Endothelial cell of umbilical vein (primary cell): ENCODE results near the gene MS4A1. TPM values are rescaled to one million over a fixed set of nuclear protein-coding genes. Genes with fewer than 3 reads are reported as not detected.

Experiments used
- BruUV-seq: library from RNA; stranded (reverse); fragments of 400-500 nt; replicated peaks from 2 replicates; lab custom pipeline; 2021; lab: Mats Ljungman, UMichigan
- CTCF ChIA-PET: fragments of 300-600, 350-600 bp; sonication (Branson Sonifier 250); formaldehyde crosslinking; loops from one replicate; lab custom pipeline; 2021; ENCODE audit warnings: antibody characterized with exemption, inconsistent platforms; lab: Charles Lee
- POLR2A ChIA-PET: fragments of 300-600, 350-600 bp; sonication (Branson Sonifier 250); formaldehyde crosslinking; loops from one replicate; lab custom pipeline; 2021; ENCODE audit warnings: antibody characterized with exemption, inconsistent platforms; lab: Charles Lee
- DNase-seq: peaks from one replicate; pipeline ENCODE4 v3.0.0-alpha.2; 2011; ENCODE audit warnings: low read depth, low spot score
- FAIRE-seq: peaks from 2 replicates; lab custom pipeline; 2011; peaks lifted over from hg19 to GRCh38; lab: Jason Lieb, UNC
- H2AFZ ChIP-seq: 2 replicates; pipeline ENCODE4 v1.6.0; 2012; ENCODE audit warnings: low read depth, low read length, control low read depth, inconsistent platforms
- H3K27ac ChIP-seq: 2 replicates; pipeline ENCODE4 v1.5.1; 2011; ENCODE audit warnings: low read depth, mild to moderate bottlenecking, control low read depth, low read length, moderate library complexity; ENCODE audit not compliant: insufficient read depth
- H3K27me3 ChIP-seq, 2 experiments: 2 replicates each; pipeline versions ENCODE4 v1.6.0 to v1.6.1; 2011; ENCODE audit warnings: low read length in 2 of 2, mixed read lengths in 1 of 2; ENCODE audit not compliant: control insufficient read depth in 2 of 2, insufficient read depth in 2 of 2
- H3K36me3 ChIP-seq, 2 experiments: 2 replicates in 1 of 2; 3 replicates in 1 of 2; pipeline ENCODE4 v1.5.1; 2011; ENCODE audit warnings: low read length in 2 of 2, mild to moderate bottlenecking in 1 of 2, moderate library complexity in 1 of 2; ENCODE audit not compliant: control insufficient read depth in 2 of 2, insufficient read depth in 2 of 2; ENCODE audit errors: extremely low read depth in 1 of 2
- H3K4me1 ChIP-seq: 3 replicates; pipeline ENCODE4 v1.5.1; 2011; ENCODE audit warnings: mild to moderate bottlenecking, low read length; ENCODE audit not compliant: control insufficient read depth, insufficient read depth; ENCODE audit errors: extremely low read depth
- H3K4me2 ChIP-seq: 2 replicates; pipeline ENCODE4 v1.6.1; 2011; ENCODE audit warnings: low read length, control low read depth, mixed read lengths; ENCODE audit not compliant: insufficient read depth
- H3K4me3 ChIP-seq, 3 experiments: fragments of 200-600 bp in 1 of 3; sonication (generic), shearing (Covaris generic) in 1 of 3; replicated peaks in 1 of 3; 2 replicates each; pipeline ENCODE4 v1.5.1; 2011 to 2016; ENCODE audit warnings: control low read depth in 3 of 3, low read length in 3 of 3, mild to moderate bottlenecking in 2 of 3, inconsistent platforms in 1 of 3, low read depth in 1 of 3, moderate library complexity in 1 of 3; ENCODE audit not compliant: insufficient read depth in 1 of 3
- H3K79me2 ChIP-seq: 2 replicates; pipeline ENCODE4 v1.6.0; 2012; ENCODE audit warnings: low read length, inconsistent platforms; ENCODE audit not compliant: control insufficient read depth, insufficient read depth
- H3K9ac ChIP-seq: replicated peaks from 2 replicates; pipeline ENCODE3; 2011; ENCODE audit warnings: low read length, control low read depth; ENCODE audit not compliant: insufficient read depth; ENCODE audit errors: extremely low read depth
- H3K9me1 ChIP-seq: replicated peaks from 3 replicates; pipeline ENCODE4 v1.6.0; 2011; ENCODE audit warnings: mild to moderate bottlenecking, low read length; ENCODE audit not compliant: control insufficient read depth, insufficient read depth; ENCODE audit errors: extremely low read depth
- H3K9me3 ChIP-seq: replicated peaks from 2 replicates; pipeline ENCODE4 v1.5.1; 2012; ENCODE audit warnings: low read length, inconsistent platforms; ENCODE audit not compliant: control insufficient read depth, insufficient read depth
- H4K20me1 ChIP-seq: replicated peaks from 2 replicates; pipeline ENCODE3; 2011; ENCODE audit warnings: mild to moderate bottlenecking, low read length; ENCODE audit not compliant: control insufficient read depth, insufficient read depth; ENCODE audit errors: extremely low read depth
- CTCF ChIP-seq, 2 donors: IDR thresholded peaks; 1 replicate in 1 of 2; 2 replicates in 1 of 2; pipeline ENCODE4 v1.5.1; 2011; ENCODE audit warnings: low read length in 2 of 2, mild to moderate bottlenecking in 2 of 2, moderate library complexity in 2 of 2, control low read depth in 1 of 2, inconsistent platforms in 1 of 2, low read depth in 1 of 2; ENCODE audit not compliant: insufficient read depth in 1 of 2; ENCODE audit errors: extremely low read depth in 1 of 2
- EZH2 ChIP-seq: IDR thresholded peaks from 2 replicates; pipeline ENCODE4 v1.6.1; 2012; ENCODE audit warnings: borderline replicate concordance, low read depth, mild to moderate bottlenecking, moderate library complexity, low read length, inconsistent platforms; ENCODE audit not compliant: severe bottlenecking
- FOS ChIP-seq: IDR thresholded peaks from 2 replicates; pipeline ENCODE4 v1.6.1; 2011; ENCODE audit warnings: mild to moderate bottlenecking, low read length, moderate library complexity, borderline replicate concordance; ENCODE audit not compliant: insufficient read depth
- GATA2 ChIP-seq: IDR thresholded peaks from 2 replicates; pipeline ENCODE4 v1.7.0; 2011; ENCODE audit warnings: low read depth, mild to moderate bottlenecking, moderate library complexity, mixed read lengths, low read length; ENCODE audit not compliant: insufficient read length, insufficient read depth
- JUN ChIP-seq: IDR thresholded peaks from 2 replicates; pipeline ENCODE4 v1.6.1; 2011; ENCODE audit warnings: borderline replicate concordance, low read depth; ENCODE audit not compliant: insufficient read length, insufficient read depth
- MAX ChIP-seq: IDR thresholded peaks from 2 replicates; pipeline ENCODE4 v1.6.1; 2011; ENCODE audit not compliant: insufficient read depth, insufficient read length
- MYC ChIP-seq: IDR thresholded peaks from one replicate; pipeline ENCODE4 v1.6.1; 2011; ENCODE audit warnings: mild to moderate bottlenecking, low read depth, low read length
- POLR2A ChIP-seq: IDR thresholded peaks from 2 replicates; pipeline ENCODE4 v1.6.1; 2012; ENCODE audit warnings: low read depth, mild to moderate bottlenecking, control low read depth, low read length
- POLR2AphosphoS5 ChIP-seq: IDR thresholded peaks from 2 replicates; pipeline ENCODE4 v1.6.1; 2012; ENCODE audit warnings: low read depth, mild to moderate bottlenecking, control low read depth, low read length, moderate library complexity; ENCODE audit not compliant: insufficient read depth
- dilution Hi-C: fragments of 300-500 bp; cut with MboI; formaldehyde crosslinking; loops from one replicate; pipeline ENCODE4 v1.15.0; 2019; ENCODE audit warnings: low sequenced_read_pairs; ENCODE audit not compliant: extremely low pct_ligation_motif_present
- intact Hi-C: fragments of 100-400 bp; cut with micrococcal nuclease; formaldehyde crosslinking; loops from one replicate; pipeline ENCODE4 v1.10.0; 2022
- polyA plus RNA-seq, 4 experiments: library from polyadenylated mRNA; depleted of rRNA in 3 of 4; stranded (reverse) in 3 of 4; unstranded in 1 of 4; fragments of >200 nt; gene quantifications; 2 replicates each; pipeline versions ENCODE4 v1.2.1 to v1.2.3, GENCODE V29; 2011 to 2012; ENCODE audit warnings: missing spikeins in 1 of 4
- total RNA-seq: library from RNA; stranded (reverse); gene quantifications from 2 replicates; pipeline ENCODE4 v1.2.3, GENCODE V29; 2021

The MS4A1 gene
- total and polyA plus RNA-seq, 2 donors (not counting 3 experiments of a cell fraction or from before 2014, with no cell fraction given), result not detected

- H3K4me1 ChIP-seq, result no peaks in the 10 kb centered on the region
- intact Hi-C loops, result no loop called here
Observed at GRCh38 chr11:60422609-60423008, 33.0 kb upstream of the MS4A1 start.

More at GRCh38 chr11:60422609-60423008, 33.0 kb upstream of the MS4A1 start:
- dilution Hi-C loops, result no loop called here
- Histone ChIP-seq H3K9me1 (no peaks in the 10 kb centered on the region), H3K27ac (no peak overlapping the region), H3K36me3 (no peaks in the 10 kb centered on the region), H3K4me3 (no peak overlapping the region), H3K4me2 (no peak overlapping the region), H3K79me2 (no peaks in the 10 kb centered on the region), H3K27me3 (no peaks in the 10 kb centered on the region), H3K9me3 (no peaks in the 10 kb centered on the region), H4K20me1 (no peaks in the 10 kb centered on the region), H3K9ac (no peak overlapping the region), H2AFZ (no peak overlapping the region)
- TF ChIP-seq EZH2 (no peak), FOS (no peak), MYC (no peak), POLR2AphosphoS5 (no peak), MAX (no peak), CTCF (IDR thresholded peaks at IDR 0.05; ENCODE audit: extremely low read depth in 1 of 2, insufficient read depth in 1 of 2, low read depth in 1 of 2, low read length in 2 of 2) (no peak), GATA2 (no peak), JUN (no peak), POLR2A (no peak)
- FAIRE-seq (no peak), DNase-seq (no peak)
- no TSS peak for BruUV-seq
- ChIA-PET CTCF (no interaction called here), POLR2A (no interaction called here)
